Esophagus (tissue), 2 donors: ENCODE measurements around the gene LMAN2L. TPM values are rescaled to one million over a fixed set of nuclear protein-coding genes. Genes with fewer than 3 reads are reported as not detected.

Experiments used
- H3K27ac ChIP-seq, 2 donors: one replicate each; pipeline ENCODE4 v1.5.1; 2013; ENCODE audit warnings: low read depth in 2 of 2, mild to moderate bottlenecking in 2 of 2, inconsistent platforms in 1 of 2, low read length in 1 of 2, moderate library complexity in 1 of 2
- H3K27me3 ChIP-seq, 2 donors: one replicate each; pipeline ENCODE4 v1.6.1; 2013; ENCODE audit warnings: low read length in 2 of 2, control low read depth in 1 of 2, mild to moderate bottlenecking in 1 of 2; ENCODE audit not compliant: insufficient read depth in 2 of 2, control insufficient read depth in 1 of 2
- H3K36me3 ChIP-seq, 2 donors: one replicate each; pipeline ENCODE4 v1.6.1; 2013; ENCODE audit warnings: low read length in 1 of 2; ENCODE audit not compliant: control insufficient read depth in 2 of 2, insufficient read depth in 2 of 2
- H3K4me1 ChIP-seq, 2 donors: one replicate each; pipeline ENCODE4 v1.6.1; 2013; ENCODE audit warnings: low read length in 1 of 2; ENCODE audit not compliant: control insufficient read depth in 2 of 2, insufficient read depth in 2 of 2
- H3K4me3 ChIP-seq, 2 donors: one replicate each; pipeline ENCODE4 v1.5.1; 2013; ENCODE audit warnings: low read length in 2 of 2, mild to moderate bottlenecking in 2 of 2, low read depth in 1 of 2, moderate library complexity in 1 of 2
- H3K9me3 ChIP-seq, 2 donors: one replicate each; pipeline ENCODE4 v1.6.1; 2013; ENCODE audit warnings: mild to moderate bottlenecking in 2 of 2, low read depth in 1 of 2, low read length in 1 of 2, moderate library complexity in 1 of 2; ENCODE audit not compliant: control insufficient read depth in 2 of 2, insufficient read depth in 1 of 2
- WGBS, 2 donors: extraction: QIAGEN DNeasy Blood & Tissue Kit; methylation state at CpG; one replicate each; pipeline ENCODE4 v1.1.7; 2013; 5-methylcytosine and 5-hydroxymethylcytosine counted together
- polyA plus RNA-seq, 2 donors: library from polyadenylated mRNA; stranded (reverse); fragments of 200-250 nt; gene quantifications; one replicate each; pipeline ENCODE4 v1.2.3, GENCODE V29; 2013
- donor health status: healthy with polysubstance abuse.
- donor health status: Bipolar disorder and iron deficiency.

The LMAN2L gene
- polyA plus RNA-seq: 1 to 10 TPM; 5.3 to 6.2 TPM

DNA sequence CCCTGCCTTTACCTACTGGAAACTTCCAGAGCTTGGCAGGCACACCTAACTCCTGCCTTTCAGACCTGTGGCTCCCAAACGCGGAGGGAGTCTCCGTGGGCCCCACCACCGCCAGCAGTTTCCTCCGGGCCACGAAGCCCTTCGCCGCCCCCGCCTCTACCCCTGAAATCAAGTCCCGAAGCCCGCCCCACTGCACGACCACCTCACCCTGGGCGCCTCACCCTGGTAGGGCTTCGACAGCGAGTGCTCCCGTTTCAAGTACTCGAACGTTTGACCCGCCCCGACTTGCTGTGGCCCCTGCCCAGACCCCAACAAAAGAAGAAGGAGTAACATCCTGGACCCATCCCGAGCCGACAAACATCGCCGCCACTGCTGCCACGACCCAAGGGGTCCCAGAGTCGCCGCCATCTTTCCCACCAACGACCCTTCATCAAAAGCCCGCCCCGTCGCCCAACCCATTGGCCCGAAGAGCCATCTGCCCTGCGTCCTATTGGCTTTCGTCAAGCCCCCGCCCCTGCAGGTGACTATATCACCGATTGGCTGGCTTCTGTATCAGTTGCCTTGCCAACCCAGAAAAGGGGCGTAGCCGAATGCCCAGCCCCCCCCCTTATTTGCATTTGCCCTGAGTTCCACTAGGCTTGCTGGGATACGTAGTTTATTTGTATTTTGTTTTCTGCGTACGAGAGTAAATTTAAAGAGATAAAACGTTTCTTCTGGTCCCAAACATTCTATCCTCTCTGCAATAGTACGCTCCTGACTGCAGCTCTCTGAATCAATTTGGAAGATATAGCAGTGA, at the start of gene LMAN2L:
TSS of gene LMAN2L (minus strand) at position 432 of the 796 bp plus-strand sequence. CDS start at position 408, 24 bp downstream.
- no peaks in the 10 kb centered on the region for H3K4me1 ChIP-seq
- peak within 1 kb of the TSS; percentile 10 to 77 for H3K27ac ChIP-seq
- 0 to 1% methylated on average over 43 of the region's 43 CpGs for WGBS, 2 donors
- no peaks in the 10 kb centered on the region for H3K9me3 ChIP-seq
- H3K36me3 ChIP-seq: no peaks in the 10 kb centered on the region
- H3K4me3 ChIP-seq: peak within 1 kb of the TSS; percentile 82 to 92
- no peaks in the 10 kb centered on the region for H3K27me3 ChIP-seq

DNA sequence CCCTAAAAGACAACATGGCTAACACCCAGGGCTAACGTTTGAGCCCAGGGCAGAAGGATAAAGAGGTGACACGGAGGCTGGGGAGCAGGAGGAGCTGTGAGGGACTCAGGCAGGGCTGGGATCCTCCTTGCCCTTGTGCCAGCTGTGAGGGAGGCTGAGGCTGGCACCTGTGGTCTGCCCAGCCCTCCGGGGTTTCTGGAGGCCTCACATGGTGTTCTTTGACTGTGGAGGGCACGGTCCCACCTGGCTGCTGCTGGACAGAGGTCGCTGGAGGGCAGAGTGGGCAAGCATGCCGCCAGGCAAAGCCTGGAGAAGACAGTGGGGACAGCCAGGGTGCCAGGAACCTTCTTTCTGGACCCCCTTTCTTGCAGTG, 49.4 kb upstream of the LMAN2L start:
- H3K4me3 ChIP-seq: no peak overlapping the region
- peak overlapping the region in 1 of 2 donors; percentile 1 for H3K27ac ChIP-seq

DNA sequence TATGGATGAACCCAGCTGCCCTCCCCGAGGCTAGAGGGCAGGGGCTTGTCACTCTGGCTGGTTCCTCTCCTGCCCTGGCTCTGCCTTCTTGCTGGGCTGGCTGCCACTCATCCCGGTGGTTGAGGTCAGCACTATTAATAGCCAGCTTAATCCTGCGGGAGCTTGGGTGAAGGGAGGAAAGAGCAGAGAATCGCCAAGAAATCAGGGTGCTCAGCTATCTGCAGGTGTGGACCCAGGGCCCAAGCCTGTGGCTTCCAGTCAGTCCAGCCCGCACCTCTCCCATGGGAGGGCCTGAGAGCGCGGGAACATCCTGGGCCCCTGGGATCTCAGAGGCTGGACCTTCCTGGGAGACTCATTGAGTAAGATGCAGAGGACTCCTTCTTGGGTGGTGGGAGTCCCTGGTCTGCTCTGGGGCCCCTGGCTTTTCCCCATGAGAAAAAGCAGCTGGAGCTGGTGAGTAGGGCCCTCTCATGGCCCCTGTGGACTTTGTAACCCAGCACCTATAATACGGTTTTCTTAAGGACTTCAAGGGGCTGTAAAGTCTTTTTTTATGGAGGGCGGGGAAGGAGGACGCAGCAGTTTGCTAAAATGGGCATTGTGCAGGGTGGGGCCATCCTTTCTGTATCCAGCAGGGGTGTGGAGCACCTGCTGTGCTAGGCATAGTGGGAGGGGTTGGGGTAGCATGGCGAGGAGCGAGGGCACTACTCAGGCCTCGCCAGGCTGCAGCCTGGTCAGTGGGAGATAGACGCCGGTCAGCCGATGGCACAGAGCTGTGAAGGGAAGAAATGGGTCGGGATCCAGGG, 48.8 kb upstream of the LMAN2L start:
- H3K27ac ChIP-seq: peak overlapping the region; percentile 78 to 79

More for the DNA sequence above, 49.4 kb upstream of the LMAN2L start:
- Histone ChIP-seq H3K36me3 (no peaks in the 10 kb centered on the region), H3K4me1 (peaks cover 9 to 11% of the 10 kb centered on the region in 2 donors), H3K9me3 (no peaks in the 10 kb centered on the region), H3K27me3 (no peaks in the 10 kb centered on the region)
- WGBS, 2 donors: 75 to 82% methylated on average over 6 of the region's 6 CpGs

GRCh38 chr2:96787411-96787810, 47.5 kb upstream of the LMAN2L start:
- 87 to 90% methylated on average over 3 of the region's 3 CpGs for WGBS, 2 donors

More for the DNA sequence above, 48.8 kb upstream of the LMAN2L start:
- Histone ChIP-seq H3K9me3 (no peaks in the 10 kb centered on the region), H3K27me3 (no peaks in the 10 kb centered on the region), H3K4me1 (peaks cover 9 to 11% of the 10 kb centered on the region in 2 donors), H3K4me3 (no peak overlapping the region), H3K36me3 (no peaks in the 10 kb centered on the region)
- 65 to 71% methylated on average over 17 of the region's 17 CpGs for WGBS, 2 donors

GRCh38 chr2:96783388-96783787, 43.5 kb upstream of the LMAN2L start:
- peaks cover 1 to 3% of the 10 kb centered on the region in 2 donors for H3K4me1 ChIP-seq
- no peak overlapping the region for H3K27ac ChIP-seq
- no peaks in the 10 kb centered on the region for H3K27me3 ChIP-seq
- no peak overlapping the region for H3K4me3 ChIP-seq
- no peaks in the 10 kb centered on the region for H3K36me3 ChIP-seq
- H3K9me3 ChIP-seq: no peaks in the 10 kb centered on the region
- WGBS, 2 donors: 79 to 92% methylated on average over 4 of the region's 4 CpGs

More at GRCh38 chr2:96787411-96787810, 47.5 kb upstream of the LMAN2L start:
- no peaks in the 10 kb centered on the region for H3K27me3 ChIP-seq
- H3K4me1 ChIP-seq: peaks cover 7 to 9% of the 10 kb centered on the region in 2 donors
- no peak overlapping the region for H3K4me3 ChIP-seq
- no peaks in the 10 kb centered on the region for H3K9me3 ChIP-seq
- peak overlapping the region; percentile 78 to 79 for H3K27ac ChIP-seq
- no peaks in the 10 kb centered on the region for H3K36me3 ChIP-seq

DNA sequence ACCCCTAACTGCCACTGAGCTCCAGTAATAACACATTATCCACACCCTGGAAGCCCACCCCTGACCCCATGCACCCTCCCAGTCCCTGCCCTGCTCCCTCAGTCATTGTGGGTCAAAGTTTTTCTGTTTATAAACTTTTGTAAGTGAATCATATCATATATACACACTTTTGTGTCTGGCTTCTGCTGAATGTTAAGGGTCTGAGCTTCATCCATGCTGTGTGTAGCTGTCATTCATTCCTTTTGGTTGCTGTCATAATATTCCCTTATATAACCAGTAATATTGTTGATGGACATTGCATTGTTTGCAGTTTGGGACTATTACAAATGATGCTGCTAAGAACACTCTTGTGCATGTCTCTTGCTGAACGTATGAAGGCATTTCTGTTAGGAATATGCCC, 35.3 kb upstream of the LMAN2L start:
- WGBS, 2 donors: 15 to 32% methylated on average over 1 of the region's 1 CpG
- no peaks in the 10 kb centered on the region for H3K9me3 ChIP-seq
- no peak overlapping the region for H3K4me3 ChIP-seq
- H3K4me1 ChIP-seq: peaks cover 7 to 15% of the 10 kb centered on the region in 2 donors
- H3K27me3 ChIP-seq: no peaks in the 10 kb centered on the region
- H3K36me3 ChIP-seq: peaks cover 0 to 9% of the 10 kb centered on the region in 2 donors
- H3K27ac ChIP-seq: no peak overlapping the region

DNA sequence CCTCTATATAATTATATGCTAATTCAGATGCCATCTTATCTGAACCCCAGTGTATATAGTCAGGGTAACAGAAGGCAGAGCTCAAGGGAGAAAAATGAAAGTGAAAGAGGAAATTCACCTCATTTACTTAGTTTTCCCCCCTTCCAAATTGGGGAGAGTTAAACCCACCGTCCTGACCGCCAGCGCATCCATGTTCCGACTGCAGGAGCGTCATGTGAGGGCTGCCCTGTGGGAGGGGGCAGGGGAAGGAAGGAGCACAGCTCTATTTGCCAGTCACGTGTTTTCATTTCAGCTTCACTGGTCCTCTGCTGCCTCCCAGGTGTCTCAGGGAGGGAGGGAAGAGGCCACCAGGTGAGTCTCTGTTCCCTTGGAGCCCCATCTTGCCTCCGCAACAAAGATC, 34.1 kb upstream of the LMAN2L start:
- H3K4me1 ChIP-seq: peaks cover 12 to 21% of the 10 kb centered on the region in 2 donors
- H3K9me3 ChIP-seq: no peaks in the 10 kb centered on the region
- H3K27ac ChIP-seq: peak overlapping the region in 1 of 2 donors; percentile 29
- no peaks in the 10 kb centered on the region for H3K27me3 ChIP-seq
- peak overlapping the region; percentile 35 to 36 for H3K4me3 ChIP-seq
- 39 to 46% methylated on average over 7 of the region's 7 CpGs for WGBS, 2 donors
- peaks cover 0 to 12% of the 10 kb centered on the region in 2 donors for H3K36me3 ChIP-seq

GRCh38 chr2:96772903-96773671, 33.2 kb upstream of the LMAN2L start:
- Histone ChIP-seq H3K36me3 (peaks cover 0 to 12% of the 10 kb centered on the region in 2 donors), H3K4me3 (no peak overlapping the region), H3K27me3 (no peaks in the 10 kb centered on the region), H3K9me3 (no peaks in the 10 kb centered on the region), H3K4me1 (peaks cover 12 to 23% of the 10 kb centered on the region in 2 donors), H3K27ac (no peak overlapping the region)
- WGBS, 2 donors: 70 to 71% methylated on average over 12 of the region's 12 CpGs
